OCI-LY1 (cell line): ENCODE results near the gene SZT2.

Experiments
- CTCF ChIP-seq: fragments of 200-600 bp; sonication (generic), shearing (Covaris generic); IDR thresholded peaks from 2 replicates; pipeline ENCODE4 v1.5.1; 2017; ENCODE audit warnings: mild to moderate bottlenecking, antibody characterized with exemption, low read length, moderate library complexity, mixed read lengths
- EZH2 ChIP-seq: fragments of 200-600 bp; sonication (generic), shearing (Covaris generic); IDR thresholded peaks from 2 replicates; pipeline ENCODE4 v1.8.0; 2017; ENCODE audit warnings: borderline replicate concordance, mixed run types, mild to moderate bottlenecking, antibody characterized with exemption, low read length, moderate library complexity, mixed read lengths

- TF ChIP-seq EZH2 (no peak), CTCF (no peak)
Observed at GRCh38 chr1:43427524-43427923, 37.8 kb downstream of the SZT2 start.
